BLaER1 treated with 17β-estradiol and CSF1 and Interleukin-3, amounts not matched to agents 10 nM and 100 nM (cell line): ENCODE measurements around the gene DUSP15.
"Not testable (repeated sequence)": the region's sequence is repeated elsewhere in the genome, so short reads cannot be mapped to it uniquely, and the experiment has no call there.

Source experiments
- H3K27ac ChIP-seq, 11 experiments: shearing (Covaris generic); formaldehyde crosslinking; 2 replicates each; pipeline ENCODE4 v1.8.1; 2022
- H3K27me3 ChIP-seq, 11 experiments: shearing (Covaris generic); formaldehyde crosslinking; 2 replicates each; pipeline ENCODE4 v1.8.1; 2022
- H3K36me3 ChIP-seq, 11 experiments: shearing (Covaris generic); formaldehyde crosslinking; 2 replicates each; pipeline ENCODE4 v1.8.1; 2022
- H3K4me1 ChIP-seq, 10 experiments: shearing (Covaris generic); formaldehyde crosslinking; 2 replicates each; pipeline ENCODE4 v1.8.1; 2022
- H3K4me2 ChIP-seq, 11 experiments: shearing (Covaris generic); formaldehyde crosslinking; 2 replicates each; pipeline ENCODE4 v1.8.1; 2022
- H3K4me3 ChIP-seq, 10 experiments: shearing (Covaris generic); formaldehyde crosslinking; 2 replicates each; pipeline ENCODE4 v1.8.1; 2022
- H3K9ac ChIP-seq, 11 experiments: shearing (Covaris generic); formaldehyde crosslinking; 2 replicates each; pipeline ENCODE4 v1.8.1; 2022
- H3K9me3 ChIP-seq, 11 experiments: shearing (Covaris generic); formaldehyde crosslinking; replicated peaks in 1 of 11; 2 replicates each; pipeline ENCODE4 v1.8.1; 2022
- H4K20me1 ChIP-seq, 11 experiments: shearing (Covaris generic); formaldehyde crosslinking; 2 replicates each; pipeline ENCODE4 v1.8.1; 2022
- Cebpa-rat ChIP-seq, 11 experiments: shearing (Covaris generic); IDR thresholded peaks; 2 replicates each; pipeline ENCODE4 v1.8.1; 2022

DUSP15 gene

GRCh38 chr20:31835554-31835953 is 34.8 kb downstream of the DUSP15 start:
- no peaks in the 10 kb centered on the region for H3K36me3 ChIP-seq
- peaks cover 42 to 70% (median 65%) of the 10 kb centered on the region in 10 experiments for H3K4me1 ChIP-seq
- H4K20me1 ChIP-seq, result peaks cover 0 to 87% (median 25%) of the 10 kb centered on the region in 11 experiments; a peak in 19 of 22 replicates
- H3K9ac ChIP-seq, result peak overlapping the region in 4 of 11 experiments; percentile 9 to 20 (median 12); a peak in 7 of 22 replicates
- no peak overlapping the region for H3K4me3 ChIP-seq
- H3K27ac ChIP-seq, result peak overlapping the region in 6 of 11 experiments; percentile 2 to 47 (median 27); a peak in 5 of 22 replicates
- H3K27me3 ChIP-seq, result peaks cover 0 to 85% (median 0%) of the 10 kb centered on the region in 11 experiments; a peak in 9 of 22 replicates
- no peak for TF ChIP-seq Cebpa-rat (IDR thresholded peaks at IDR 0.05)
- no peaks in the 10 kb centered on the region for H3K9me3 ChIP-seq
- H3K4me2 ChIP-seq, result peak overlapping the region; percentile 69 to 92 (median 87)

GRCh38 chr20:31833931-31834521 is 36.3 kb downstream of the DUSP15 start:
- H3K27me3 ChIP-seq, result peaks cover 0 to 71% (median 0%) of the 10 kb centered on the region in 11 experiments; a peak in 9 of 22 replicates
- H3K4me2 ChIP-seq, result peak overlapping the region in 8 of 11 experiments; percentile 18 to 92 (median 85); a peak in 11 of 22 replicates
- TF ChIP-seq Cebpa-rat (IDR thresholded peaks at IDR 0.05), result no peak
- H3K36me3 ChIP-seq, result no peaks in the 10 kb centered on the region
- H3K4me1 ChIP-seq, result peaks cover 55 to 77% (median 72%) of the 10 kb centered on the region in 10 experiments
- no peak overlapping the region for H3K4me3 ChIP-seq
- peaks cover 0 to 83% (median 25%) of the 10 kb centered on the region in 11 experiments; a peak in 19 of 22 replicates for H4K20me1 ChIP-seq
- no peak overlapping the region; a peak in 1 of 22 replicates for H3K27ac ChIP-seq
- H3K9me3 ChIP-seq, result no peaks in the 10 kb centered on the region
- H3K9ac ChIP-seq, result no peak overlapping the region

GRCh38 chr20:31833130-31833930 is 37.0 kb downstream of the DUSP15 start:
- TF ChIP-seq Cebpa-rat (IDR thresholded peaks at IDR 0.05), result no peak
- Histone ChIP-seq H4K20me1 (peaks cover 0 to 76% (median 25%) of the 10 kb centered on the region in 11 experiments; a peak in 19 of 22 replicates), H3K27me3 (peaks cover 0 to 67% (median 0%) of the 10 kb centered on the region in 11 experiments; a peak in 9 of 22 replicates), H3K36me3 (no peaks in the 10 kb centered on the region), H3K4me1 (peaks cover 48 to 71% (median 65%) of the 10 kb centered on the region in 10 experiments), H3K4me3 (no peak overlapping the region), H3K9me3 (no peaks in the 10 kb centered on the region), H3K27ac (no peak overlapping the region; a peak in 1 of 22 replicates), H3K4me2 (peak overlapping the region in 8 of 11 experiments; percentile 18 to 92 (median 85); a peak in 10 of 22 replicates), H3K9ac (no peak overlapping the region)

- peaks cover 0 to 61% (median 19%) of the 10 kb centered on the region in 11 experiments; a peak in 19 of 22 replicates for H4K20me1 ChIP-seq
Measured at GRCh38 chr20:31831771-31832306, 38.5 kb downstream of the DUSP15 start.

GRCh38 chr20:31831211-31831610 is 39.1 kb downstream of the DUSP15 start:
- Histone ChIP-seq H4K20me1 (peaks cover 0 to 55% (median 16%) of the 10 kb centered on the region in 11 experiments; a peak in 19 of 22 replicates), H3K4me2 (no peak overlapping the region), H3K36me3 (no peaks in the 10 kb centered on the region), H3K4me3 (no peak overlapping the region), H3K27ac (no peak overlapping the region), H3K27me3 (peaks cover 0 to 52% (median 0%) of the 10 kb centered on the region in 11 experiments; a peak in 9 of 22 replicates), H3K9ac (no peak overlapping the region), H3K4me1 (peaks cover 27 to 50% (median 44%) of the 10 kb centered on the region in 10 experiments), H3K9me3 (no peaks in the 10 kb centered on the region)
- TF ChIP-seq Cebpa-rat (IDR thresholded peaks at IDR 0.05), result no peak

More at GRCh38 chr20:31831771-31832306, 38.5 kb downstream of the DUSP15 start:
- no peak for TF ChIP-seq Cebpa-rat (IDR thresholded peaks at IDR 0.05)
- no peaks in the 10 kb centered on the region for H3K36me3 ChIP-seq
- H3K4me1 ChIP-seq, result peaks cover 33 to 56% (median 50%) of the 10 kb centered on the region in 10 experiments
- peaks cover 0 to 55% (median 0%) of the 10 kb centered on the region in 11 experiments; a peak in 9 of 22 replicates for H3K27me3 ChIP-seq
- no peak overlapping the region for H3K4me3 ChIP-seq
- no peak overlapping the region for H3K4me2 ChIP-seq
- no peak overlapping the region for H3K27ac ChIP-seq
- no peaks in the 10 kb centered on the region for H3K9me3 ChIP-seq
- H3K9ac ChIP-seq, result no peak overlapping the region

GRCh38 chr20:31830406-31830981 is 39.8 kb downstream of the DUSP15 start:
- TF ChIP-seq Cebpa-rat (IDR thresholded peaks at IDR 0.05), result no peak
- no peaks in the 10 kb centered on the region for H3K9me3 ChIP-seq
- H3K36me3 ChIP-seq, result no peaks in the 10 kb centered on the region
- no peak overlapping the region for H3K4me3 ChIP-seq
- peaks cover 0 to 45% (median 0%) of the 10 kb centered on the region in 11 experiments; a peak in 9 of 22 replicates for H3K27me3 ChIP-seq
- peak overlapping the region; percentile 32 to 70 (median 66) for H3K4me2 ChIP-seq
- H4K20me1 ChIP-seq, result peaks cover 0 to 49% (median 9%) of the 10 kb centered on the region in 11 experiments; a peak in 19 of 22 replicates
- H3K27ac ChIP-seq, result peak overlapping the region in 1 of 11 experiments; percentile 9; a peak in 1 of 22 replicates
- peak overlapping the region in 1 of 11 experiments; percentile 44; a peak in 1 of 22 replicates for H3K9ac ChIP-seq
- H3K4me1 ChIP-seq, result peaks cover 20 to 43% (median 37%) of the 10 kb centered on the region in 10 experiments

GRCh38 chr20:31829731-31830130 is 40.6 kb downstream of the DUSP15 start:
- H3K4me2 ChIP-seq, result peak overlapping the region; percentile 32 to 70 (median 66)
- H3K36me3 ChIP-seq, result no peaks in the 10 kb centered on the region
- H3K4me1 ChIP-seq, result peaks cover 13 to 35% (median 30%) of the 10 kb centered on the region in 10 experiments
- 0 out of 22 replicates have a peak overlapping the region, but pooled peaks of 1 of the 11 experiments have one; percentile 18 for H3K9ac ChIP-seq
- no peaks in the 10 kb centered on the region for H3K9me3 ChIP-seq
- no peak overlapping the region for H3K4me3 ChIP-seq
- H3K27ac ChIP-seq, result peak overlapping the region in 3 of 11 experiments; percentile 13 to 27 (median 27); a peak in 2 of 22 replicates
- no peak for TF ChIP-seq Cebpa-rat (IDR thresholded peaks at IDR 0.05)
- H4K20me1 ChIP-seq, result peaks cover 0 to 49% (median 4%) of the 10 kb centered on the region in 11 experiments; a peak in 10 of 22 replicates
- peaks cover 0 to 37% (median 0%) of the 10 kb centered on the region in 11 experiments; a peak in 7 of 22 replicates for H3K27me3 ChIP-seq

- Histone ChIP-seq H3K4me1 (peaks cover 26 to 38% (median 33%) of the 10 kb centered on the region in 10 experiments), H3K27me3 (peaks cover 0 to 24% (median 0%) of the 10 kb centered on the region in 11 experiments; a peak in 2 of 22 replicates), H4K20me1 (peaks cover 0 to 41% (median 0%) of the 10 kb centered on the region in 11 experiments; a peak in 4 of 22 replicates)
- H3K4me3 ChIP-seq, H3K4me2 ChIP-seq, H3K9me3 ChIP-seq, H3K36me3 ChIP-seq, H3K9ac ChIP-seq, H3K27ac ChIP-seq: not testable (repeated sequence)
Measured at GRCh38 chr20:31828016-31828415, 42.3 kb downstream of the DUSP15 start.
